ENCODE results near the gene BCL7C. TPM values are rescaled to one million over a fixed set of nuclear protein-coding genes. Genes with fewer than 3 reads are reported as not detected.
A peak's percentile ranks its signal among the peaks of the same experiment; 100 is the strongest.

Gene BCL7C
- polyA plus RNA-seq, 2 of the 4 experiments (the other 2 are of a cell fraction), result 10.8 to 12.9 TPM

GRCh38 chr16:30922420-30922959 lies 28.6 kb upstream of the BCL7C start (continued):
- TF ChIP-seq, protein P1, sequence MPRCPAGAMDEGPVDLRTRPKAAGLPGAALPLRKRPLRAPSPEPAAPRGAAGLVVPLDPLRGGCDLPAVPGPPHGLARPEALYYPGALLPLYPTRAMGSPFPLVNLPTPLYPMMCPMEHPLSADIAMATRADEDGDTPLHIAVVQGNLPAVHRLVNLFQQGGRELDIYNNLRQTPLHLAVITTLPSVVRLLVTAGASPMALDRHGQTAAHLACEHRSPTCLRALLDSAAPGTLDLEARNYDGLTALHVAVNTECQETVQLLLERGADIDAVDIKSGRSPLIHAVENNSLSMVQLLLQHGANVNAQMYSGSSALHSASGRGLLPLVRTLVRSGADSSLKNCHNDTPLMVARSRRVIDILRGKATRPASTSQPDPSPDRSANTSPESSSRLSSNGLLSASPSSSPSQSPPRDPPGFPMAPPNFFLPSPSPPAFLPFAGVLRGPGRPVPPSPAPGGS (IDR thresholded peaks at IDR 0.05), result no peak
- TF ChIP-seq ZFP36 (IDR thresholded peaks at IDR 0.05; ENCODE audit: borderline replicate concordance, partially characterized antibody), result no peak
- TF ChIP-seq NFE2L2 (conservative IDR thresholded peaks at IDR 0.05; ENCODE audit: low read length), result no peak
- no peak for TF ChIP-seq EHMT2 (IDR thresholded peaks at IDR 0.05; ENCODE audit: low read depth)
- 0 out of 2 replicates have a peak, but pooled peaks have one; percentile 37 for TF ChIP-seq E2F6 (IDR thresholded peaks at IDR 0.05; ENCODE audit: borderline replicate concordance, low read depth)
- peak; percentile 27 to 51; a peak in 2 of 5 replicates for TF ChIP-seq JUN (IDR thresholded peaks at IDR 0.05)
- TF ChIP-seq RARB (CRISPR knock-in tag; IDR thresholded peaks at IDR 0.05), result no peak
- TF ChIP-seq, protein P2, sequence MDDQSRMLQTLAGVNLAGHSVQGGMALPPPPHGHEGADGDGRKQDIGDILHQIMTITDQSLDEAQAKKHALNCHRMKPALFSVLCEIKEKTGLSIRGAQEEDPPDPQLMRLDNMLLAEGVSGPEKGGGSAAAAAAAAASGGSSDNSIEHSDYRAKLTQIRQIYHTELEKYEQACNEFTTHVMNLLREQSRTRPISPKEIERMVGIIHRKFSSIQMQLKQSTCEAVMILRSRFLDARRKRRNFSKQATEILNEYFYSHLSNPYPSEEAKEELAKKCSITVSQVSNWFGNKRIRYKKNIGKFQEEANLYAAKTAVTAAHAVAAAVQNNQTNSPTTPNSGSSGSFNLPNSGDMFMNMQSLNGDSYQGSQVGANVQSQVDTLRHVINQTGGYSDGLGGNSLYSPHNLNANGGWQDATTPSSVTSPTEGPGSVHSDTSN (IDR thresholded peaks at IDR 0.05), result no peak
- TF ChIP-seq CEBPB (IDR thresholded peaks at IDR 0.05), result 0 out of 4 replicates have a peak, but pooled peaks of 1 of the 2 experiments have one; percentile 3
- no peak for TF ChIP-seq POLR2AphosphoS2 (conservative IDR thresholded peaks at IDR 0.05; ENCODE audit: low read length)
- no peak for TF ChIP-seq FOSB (CRISPR knock-in tag; IDR thresholded peaks at IDR 0.05)
- TF ChIP-seq JUNB (IDR thresholded peaks at IDR 0.05), result no peak

DNA sequence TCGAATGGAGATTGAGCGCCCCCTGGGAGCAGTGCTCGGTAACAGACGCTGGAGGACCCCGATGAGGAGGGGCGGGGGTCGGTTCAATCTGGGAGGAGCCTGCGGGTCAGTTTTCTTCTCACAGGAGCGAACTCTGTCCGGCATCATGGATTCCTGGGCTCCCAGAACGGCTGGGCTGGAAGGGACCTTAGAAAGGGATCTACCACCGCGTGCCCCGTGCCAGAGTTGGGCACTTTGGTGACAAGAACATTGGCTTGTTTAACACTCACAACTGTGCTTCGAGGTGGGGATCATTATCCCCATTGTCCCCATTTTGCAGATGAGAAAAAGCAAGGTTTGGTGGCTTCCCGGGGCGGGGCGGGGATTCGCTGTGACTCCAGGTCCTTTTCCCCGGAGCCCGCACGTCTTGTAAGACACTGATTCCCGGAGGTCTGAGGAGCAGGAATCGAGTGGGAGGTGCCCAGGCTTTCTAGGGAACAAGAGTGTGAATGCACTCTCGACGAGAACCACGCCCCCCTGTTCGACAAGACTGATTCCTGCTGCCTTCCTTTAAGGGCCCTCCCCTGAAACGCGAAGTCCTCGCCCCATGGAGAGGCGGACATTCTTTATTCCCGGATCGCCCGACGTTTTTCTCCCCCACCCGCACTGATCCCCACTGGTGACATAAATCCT lies 28.0 kb upstream of the BCL7C start:
- no peak for FAIRE-seq
- H3K4me2 ChIP-seq, result peak overlapping the region; percentile 82
- TF ChIP-seq POLR2A (IDR thresholded peaks at IDR 0.05; ENCODE audit: low read length) (peak; percentile 24; the same call in 1 of the 2 replicates), NR3C1 (IDR thresholded peaks at IDR 0.05) (no peak), HOXB5 (CRISPR knock-in tag; IDR thresholded peaks at IDR 0.05) (no peak), SMC3 (IDR thresholded peaks at IDR 0.05) (peak; percentile 57; the same call in 2 of the 3 replicates), SREBF2 (IDR thresholded peaks at IDR 0.05) (no peak), GATA3 (IDR thresholded peaks at IDR 0.05; ENCODE audit: borderline replicate concordance) (no peak), TFCP2L1 (CRISPR knock-in tag; IDR thresholded peaks at IDR 0.05) (no peak), CHD4 (IDR thresholded peaks at IDR 0.05; ENCODE audit: borderline replicate concordance) (peak; percentile 88; the same call in 1 of the 2 replicates), EP300 (IDR thresholded peaks at IDR 0.05) (no peak), RAD21 (conservative IDR thresholded peaks at IDR 0.05 in 1 of 2, IDR thresholded peaks at IDR 0.05 in 1 of 2) (peak; percentile 64 to 75), KDM1A (IDR thresholded peaks at IDR 0.05; ENCODE audit: low read depth) (peak; percentile 98), HDAC2 (IDR thresholded peaks at IDR 0.05) (peak; percentile 96), E2F6 (IDR thresholded peaks at IDR 0.05; ENCODE audit: borderline replicate concordance, low read depth) (peak; percentile 13; the same call in 1 of the 2 replicates)
- TF ChIP-seq, protein P3, sequence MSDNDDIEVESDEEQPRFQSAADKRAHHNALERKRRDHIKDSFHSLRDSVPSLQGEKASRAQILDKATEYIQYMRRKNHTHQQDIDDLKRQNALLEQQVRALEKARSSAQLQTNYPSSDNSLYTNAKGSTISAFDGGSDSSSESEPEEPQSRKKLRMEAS (IDR thresholded peaks at IDR 0.05), result 0 out of 2 replicates have a peak, but pooled peaks have one; percentile 19
- TF ChIP-seq, protein P4, sequence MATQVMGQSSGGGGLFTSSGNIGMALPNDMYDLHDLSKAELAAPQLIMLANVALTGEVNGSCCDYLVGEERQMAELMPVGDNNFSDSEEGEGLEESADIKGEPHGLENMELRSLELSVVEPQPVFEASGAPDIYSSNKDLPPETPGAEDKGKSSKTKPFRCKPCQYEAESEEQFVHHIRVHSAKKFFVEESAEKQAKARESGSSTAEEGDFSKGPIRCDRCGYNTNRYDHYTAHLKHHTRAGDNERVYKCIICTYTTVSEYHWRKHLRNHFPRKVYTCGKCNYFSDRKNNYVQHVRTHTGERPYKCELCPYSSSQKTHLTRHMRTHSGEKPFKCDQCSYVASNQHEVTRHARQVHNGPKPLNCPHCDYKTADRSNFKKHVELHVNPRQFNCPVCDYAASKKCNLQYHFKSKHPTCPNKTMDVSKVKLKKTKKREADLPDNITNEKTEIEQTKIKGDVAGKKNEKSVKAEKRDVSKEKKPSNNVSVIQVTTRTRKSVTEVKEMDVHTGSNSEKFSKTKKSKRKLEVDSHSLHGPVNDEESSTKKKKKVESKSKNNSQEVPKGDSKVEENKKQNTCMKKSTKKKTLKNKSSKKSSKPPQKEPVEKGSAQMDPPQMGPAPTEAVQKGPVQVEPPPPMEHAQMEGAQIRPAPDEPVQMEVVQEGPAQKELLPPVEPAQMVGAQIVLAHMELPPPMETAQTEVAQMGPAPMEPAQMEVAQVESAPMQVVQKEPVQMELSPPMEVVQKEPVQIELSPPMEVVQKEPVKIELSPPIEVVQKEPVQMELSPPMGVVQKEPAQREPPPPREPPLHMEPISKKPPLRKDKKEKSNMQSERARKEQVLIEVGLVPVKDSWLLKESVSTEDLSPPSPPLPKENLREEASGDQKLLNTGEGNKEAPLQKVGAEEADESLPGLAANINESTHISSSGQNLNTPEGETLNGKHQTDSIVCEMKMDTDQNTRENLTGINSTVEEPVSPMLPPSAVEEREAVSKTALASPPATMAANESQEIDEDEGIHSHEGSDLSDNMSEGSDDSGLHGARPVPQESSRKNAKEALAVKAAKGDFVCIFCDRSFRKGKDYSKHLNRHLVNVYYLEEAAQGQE (IDR thresholded peaks at IDR 0.05), result no peak
- TF ChIP-seq, protein P5, sequence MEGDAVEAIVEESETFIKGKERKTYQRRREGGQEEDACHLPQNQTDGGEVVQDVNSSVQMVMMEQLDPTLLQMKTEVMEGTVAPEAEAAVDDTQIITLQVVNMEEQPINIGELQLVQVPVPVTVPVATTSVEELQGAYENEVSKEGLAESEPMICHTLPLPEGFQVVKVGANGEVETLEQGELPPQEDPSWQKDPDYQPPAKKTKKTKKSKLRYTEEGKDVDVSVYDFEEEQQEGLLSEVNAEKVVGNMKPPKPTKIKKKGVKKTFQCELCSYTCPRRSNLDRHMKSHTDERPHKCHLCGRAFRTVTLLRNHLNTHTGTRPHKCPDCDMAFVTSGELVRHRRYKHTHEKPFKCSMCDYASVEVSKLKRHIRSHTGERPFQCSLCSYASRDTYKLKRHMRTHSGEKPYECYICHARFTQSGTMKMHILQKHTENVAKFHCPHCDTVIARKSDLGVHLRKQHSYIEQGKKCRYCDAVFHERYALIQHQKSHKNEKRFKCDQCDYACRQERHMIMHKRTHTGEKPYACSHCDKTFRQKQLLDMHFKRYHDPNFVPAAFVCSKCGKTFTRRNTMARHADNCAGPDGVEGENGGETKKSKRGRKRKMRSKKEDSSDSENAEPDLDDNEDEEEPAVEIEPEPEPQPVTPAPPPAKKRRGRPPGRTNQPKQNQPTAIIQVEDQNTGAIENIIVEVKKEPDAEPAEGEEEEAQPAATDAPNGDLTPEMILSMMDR (IDR thresholded peaks at IDR 0.05), result peak; percentile 62; the same call in 2 of the 3 replicates
- POLR2A ChIA-PET, result no interaction called here
- H3K27ac ChIP-seq, result peak overlapping the region; percentile 69 to 99
- WGBS (ENCODE audit: missing lambda C conversion rate), result 8% methylated on average over 34 of the region's 37 CpGs
- peak; percentile 29 to 32 for ATAC-seq
- peak; percentile 82 to 83 for DNase-seq (ENCODE audit: low read depth in 1 of 2, low spot score in 1 of 2)
- no peaks in the 10 kb centered on the region for H3K9me3 ChIP-seq
- H3K4me3 ChIP-seq, result peak overlapping the region; percentile 87
- CTCF ChIA-PET, result interaction anchor here (1.0 kb wide), 1 partner anchor 19 kb away, joined by 4 read pairs; no protein-coding TSS in a partner anchor
- peaks cover 9% of the 10 kb centered on the region; the same call in 1 of the 3 replicates for H3K4me1 ChIP-seq

Measured in A549 (cell line).